Stimulated activated CD8-positive, alpha-beta memory T cell treated with anti-CD3 and anti-CD28 coated beads, Interleukin-4, amount 100 ng/mL, for 48 hours (primary cell): ENCODE measurements around the gene SPATA31A1.
"Not testable (repeated sequence)": the region's sequence is repeated elsewhere in the genome, so short reads cannot be mapped to it uniquely, and the experiment has no call there.

Experiments used
- DNase-seq: peaks from one replicate; pipeline ENCODE4 v3.0.0-alpha.2; 2020

SPATA31A1 gene

GRCh38 chr9:39355369-39355768 lies at the start of gene SPATA31A1:
SPATA31A1 (plus strand) TSS chr9:39355669; CDS start chr9:39355731, 62 bp downstream.
- not testable (repeated sequence) for DNase-seq

DNA sequence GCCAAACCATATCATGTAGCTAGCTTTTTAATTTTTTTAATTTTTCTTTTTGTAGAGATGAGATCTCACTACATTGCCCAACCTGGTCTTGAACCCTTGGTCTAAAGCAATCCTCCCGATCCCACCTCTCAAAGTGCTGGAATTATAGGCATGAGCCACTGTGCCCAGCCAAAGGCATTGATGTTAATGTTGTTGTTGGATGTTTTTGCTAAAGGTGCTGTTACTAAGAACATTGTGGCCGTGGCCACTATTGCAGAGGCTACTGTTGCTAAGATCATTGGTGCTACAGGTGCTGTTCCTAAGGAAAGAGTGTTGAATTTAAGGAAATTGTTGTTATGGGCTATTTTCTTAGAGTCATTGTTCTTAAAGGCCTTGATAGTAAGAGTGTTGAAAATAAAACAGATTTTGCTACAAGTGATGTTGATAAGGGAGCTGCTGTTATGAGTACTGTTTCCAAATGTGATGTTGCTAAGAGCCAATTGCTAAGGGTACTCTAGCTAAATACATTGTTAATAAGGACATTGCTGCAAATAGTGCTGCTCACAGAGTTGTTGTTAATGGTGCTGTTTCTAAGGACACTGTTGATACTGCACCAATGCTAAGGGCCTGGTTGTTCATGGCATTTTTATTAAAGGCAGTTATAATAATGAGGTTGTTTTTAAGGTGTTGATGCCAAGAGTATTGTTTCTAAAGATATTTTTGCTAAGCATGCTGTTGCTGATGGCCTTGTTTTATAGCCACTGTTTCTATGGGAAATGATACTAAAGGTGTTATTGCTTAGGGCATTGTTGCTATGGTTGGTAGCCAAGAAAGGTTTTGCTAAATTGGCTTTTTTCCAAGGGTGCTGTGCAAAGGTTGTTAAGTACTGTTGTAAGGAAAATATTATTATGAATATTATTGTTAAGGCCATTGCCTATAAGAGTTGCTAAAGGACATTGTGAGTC lies 52.1 kb downstream of the SPATA31A1 start:
- DNase-seq = not testable (repeated sequence)

DNA sequence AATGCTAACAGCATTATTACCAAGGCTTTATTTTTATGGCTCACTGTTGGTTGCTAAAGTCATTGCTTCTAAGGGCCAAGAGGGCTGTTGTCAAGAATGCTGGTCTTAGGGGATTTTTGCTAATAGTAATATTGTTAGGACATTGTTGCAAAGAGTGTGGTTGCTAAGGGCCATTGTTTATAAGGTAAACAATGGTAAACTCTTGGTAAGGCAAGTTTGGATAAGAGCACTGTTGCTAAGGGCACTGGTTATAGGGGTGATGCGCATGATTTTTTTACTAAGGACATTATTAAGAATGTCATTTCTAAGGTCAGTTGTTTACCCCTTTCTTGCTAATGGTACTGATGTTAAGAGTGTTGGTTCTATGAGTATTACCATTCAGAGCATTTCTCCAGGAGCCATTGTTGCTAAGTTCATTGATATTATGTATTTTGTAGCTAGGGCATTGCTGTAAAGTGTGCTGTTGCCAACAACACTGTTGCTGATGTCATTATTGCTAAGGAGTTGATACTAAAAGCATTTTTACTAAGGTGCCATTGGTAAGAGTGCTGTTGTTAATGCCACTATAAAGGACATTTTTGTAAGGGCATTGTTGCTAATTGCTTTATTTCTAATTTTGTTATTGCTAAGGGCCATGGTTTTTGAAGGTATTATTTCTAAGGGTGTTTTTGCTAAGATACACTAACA lies 55.9 kb downstream of the SPATA31A1 start:
- DNase-seq = not testable (repeated sequence)
